IPS-NIHi7 (cell line): Measurements from ENCODE around the gene SLC13A1.
"Not testable (repeated sequence)": the region's sequence is repeated elsewhere in the genome, so short reads cannot be mapped to it uniquely, and the experiment has no call there.

Experiments used
- DNase-seq: peaks from one replicate; pipeline ENCODE4 v3.0.0; 2012; ENCODE audit warnings: mixed read lengths; ENCODE audit errors: extremely low spot score

Gene SLC13A1

DNA sequence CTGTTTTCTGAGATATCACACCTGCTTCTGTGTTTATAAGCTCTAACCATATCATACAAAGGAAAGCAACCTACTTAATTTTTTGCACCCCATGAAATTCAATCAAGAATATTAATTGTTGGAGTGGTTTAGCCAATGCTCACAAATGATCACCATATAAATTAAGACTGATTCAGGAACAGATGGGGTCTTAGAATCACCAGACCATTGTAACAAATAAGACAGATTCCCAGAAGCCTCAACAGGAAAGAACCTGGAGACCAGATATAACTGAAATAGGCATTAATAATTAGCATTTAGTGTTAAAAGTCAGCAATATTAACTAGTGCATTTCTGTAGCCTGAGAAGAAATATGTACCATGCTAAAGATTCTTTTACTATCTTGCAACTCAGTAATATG is 73.6 kb downstream of the SLC13A1 start:
- DNase-seq: no peak

DNA sequence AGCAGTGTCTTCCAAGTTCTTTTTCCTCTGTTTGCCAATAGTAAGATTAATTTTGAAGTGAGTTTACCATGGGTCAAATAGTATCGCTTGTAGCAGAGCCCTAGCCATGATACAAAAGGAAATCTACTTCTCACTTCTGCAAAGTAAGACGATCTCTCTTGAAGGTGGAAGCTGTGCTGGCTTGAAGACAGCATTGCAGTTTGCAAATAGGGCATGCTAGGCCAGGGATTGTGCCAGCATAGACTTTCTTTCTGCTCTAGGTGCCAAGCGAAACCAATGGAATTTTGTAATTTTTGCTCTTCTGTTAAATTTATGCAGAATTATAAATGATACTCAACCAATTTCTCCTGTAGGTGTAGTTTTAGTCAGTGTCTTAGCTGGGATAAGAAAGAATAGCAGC is 74.5 kb downstream of the SLC13A1 start:
- DNase-seq: no peak

DNA sequence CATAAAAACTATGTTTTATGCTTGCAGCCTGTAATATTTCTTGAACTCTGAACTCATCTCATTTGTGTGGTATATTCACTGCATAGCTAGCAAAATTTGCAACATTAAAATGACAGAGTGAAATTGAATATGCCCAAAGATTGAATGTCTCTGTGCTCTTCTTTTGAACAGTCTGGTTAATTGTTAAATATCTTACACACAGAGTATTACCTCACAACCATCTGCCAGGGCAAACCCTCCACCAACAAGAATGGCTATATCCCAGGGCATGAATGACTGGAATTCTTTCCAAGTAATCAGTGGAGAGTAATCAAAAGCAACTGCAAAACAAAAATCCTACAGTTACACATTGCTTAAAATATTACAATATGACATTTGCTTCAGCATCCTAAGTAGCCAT is 76.9 kb downstream of the SLC13A1 start:
- no peak for DNase-seq

DNA sequence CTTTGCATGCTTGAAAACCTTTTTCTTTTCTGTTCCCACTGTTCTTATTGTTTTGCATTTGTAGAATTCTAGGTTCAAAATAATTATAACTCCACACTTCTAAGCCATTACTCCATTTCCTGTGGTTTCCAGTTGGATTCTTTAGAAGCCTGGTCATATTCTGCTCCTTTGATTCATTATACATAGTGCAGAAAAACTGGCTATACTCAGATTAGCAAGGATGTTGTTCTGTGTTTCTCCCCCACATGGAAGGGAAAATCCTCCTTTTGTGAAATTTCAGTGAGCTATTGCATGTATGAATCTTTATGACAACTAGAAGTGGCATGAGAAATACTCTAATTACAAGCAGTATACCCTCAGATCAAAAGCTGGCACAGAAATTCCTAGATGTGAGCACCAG is 79.5 kb downstream of the SLC13A1 start:
- no peak for DNase-seq

DNA sequence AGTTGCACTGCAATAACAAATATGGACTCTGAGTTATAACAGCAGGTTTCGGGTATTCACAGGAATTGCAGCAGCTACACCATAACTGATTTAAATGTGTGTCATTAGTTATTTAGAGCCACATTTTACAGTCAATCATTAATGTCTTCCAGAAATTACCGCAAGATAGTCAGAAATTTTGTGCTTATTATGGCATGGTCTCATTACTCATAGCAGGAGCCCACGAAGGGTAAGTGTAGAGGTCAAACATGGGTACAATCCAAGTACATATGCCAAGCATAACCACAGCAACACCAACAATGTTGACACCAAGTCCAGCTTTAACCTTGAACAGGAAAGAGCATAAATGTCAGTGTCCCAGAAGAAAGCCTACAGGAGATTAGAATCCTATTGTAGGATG is 84.4 kb downstream of the SLC13A1 start:
- DNase-seq: no peak

DNA sequence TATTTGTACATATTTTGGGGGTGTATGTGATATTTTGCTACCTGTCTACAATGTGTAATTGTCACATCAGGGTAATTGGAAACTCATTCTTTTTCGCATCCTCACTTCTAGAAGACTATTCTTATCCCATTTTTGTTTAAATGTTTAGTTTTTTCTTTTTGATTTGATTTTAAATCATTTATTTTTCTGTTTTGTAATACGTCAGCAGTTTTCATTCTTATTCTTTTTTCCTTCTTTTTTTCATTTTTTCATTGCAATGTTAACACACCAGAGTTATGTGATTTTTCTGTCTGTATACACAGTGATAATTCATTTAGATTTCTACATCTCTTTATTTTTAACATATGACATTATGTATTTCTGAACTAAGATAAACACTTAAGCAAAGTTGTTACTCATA is 85.5 kb downstream of the SLC13A1 start:
- no peak for DNase-seq

DNA sequence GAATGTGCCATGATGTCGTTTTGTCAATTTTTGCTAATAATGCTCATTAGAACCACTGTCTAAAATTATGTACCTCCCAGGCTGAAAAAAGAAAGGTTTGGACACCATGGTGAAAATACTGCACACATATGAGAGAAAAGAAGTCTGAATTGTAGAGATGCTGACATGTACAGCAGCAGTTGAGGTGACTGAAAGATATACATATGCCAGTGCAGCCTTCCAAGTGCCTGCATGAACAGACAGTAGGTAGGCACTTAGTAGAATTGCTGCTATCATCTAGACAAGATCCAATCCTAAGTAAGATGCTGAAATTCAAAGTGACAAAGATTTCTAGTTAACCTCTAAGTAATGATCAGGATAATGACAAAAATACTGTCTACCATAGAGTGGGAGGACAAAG is 86.9 kb downstream of the SLC13A1 start:
- DNase-seq: no peak

DNA sequence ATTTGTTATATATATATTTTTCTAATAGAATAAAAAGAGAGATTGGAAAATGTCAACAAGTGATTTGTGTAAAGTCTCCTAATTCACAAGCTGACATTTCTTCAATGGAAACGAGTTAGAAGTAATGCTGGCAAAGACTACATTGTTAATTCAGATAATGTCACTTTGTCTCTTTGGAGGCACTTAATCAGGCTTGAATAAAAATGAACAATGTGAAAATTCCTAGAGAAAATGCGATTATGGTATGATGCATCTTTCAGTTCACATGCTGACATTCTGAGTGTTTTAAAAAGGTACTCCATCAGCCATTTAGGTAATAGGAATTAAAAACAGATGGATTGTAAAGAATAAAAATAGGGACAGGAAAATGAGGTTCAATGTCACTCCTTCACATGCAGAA is 100.1 kb downstream of the SLC13A1 start:
- DNase-seq: no peak

DNA sequence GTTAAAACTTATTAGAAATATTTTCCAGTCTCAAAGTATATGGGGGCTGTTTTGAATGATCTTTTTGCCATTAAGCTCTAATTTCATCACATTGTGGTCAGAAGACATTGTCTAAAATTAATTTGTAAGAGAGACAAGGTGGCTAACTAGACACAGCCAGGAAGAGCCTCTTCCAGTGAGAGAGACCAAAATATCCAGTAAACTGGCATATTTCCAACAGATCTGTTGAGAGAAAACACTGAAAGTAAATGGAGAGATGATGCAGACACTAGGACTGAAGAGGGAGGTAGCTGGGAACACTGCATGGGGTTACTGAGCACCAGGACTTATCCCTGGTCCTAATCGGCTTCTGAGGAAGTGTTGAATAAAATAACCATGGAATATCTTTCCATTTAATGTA is 102.8 kb downstream of the SLC13A1 start:
- no peak for DNase-seq

DNA sequence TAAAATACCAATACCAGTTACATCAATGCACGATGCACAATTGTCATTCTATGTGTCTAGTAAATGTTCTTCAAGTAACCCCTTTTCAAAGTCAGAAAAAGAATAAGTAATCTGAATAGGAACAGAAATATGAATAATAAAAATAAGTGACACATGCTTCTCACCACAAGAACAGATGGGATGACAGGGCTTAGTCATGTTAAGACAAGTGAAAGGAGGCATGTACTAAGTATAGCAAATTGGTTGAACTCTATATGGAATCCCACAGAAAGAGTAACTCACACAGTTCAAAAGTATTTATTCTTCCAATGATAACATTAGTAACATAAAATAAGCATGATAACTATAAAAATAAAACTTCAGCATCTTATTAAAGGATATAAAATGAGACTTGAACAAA is 103.3 kb downstream of the SLC13A1 start:
- DNase-seq: no peak

DNA sequence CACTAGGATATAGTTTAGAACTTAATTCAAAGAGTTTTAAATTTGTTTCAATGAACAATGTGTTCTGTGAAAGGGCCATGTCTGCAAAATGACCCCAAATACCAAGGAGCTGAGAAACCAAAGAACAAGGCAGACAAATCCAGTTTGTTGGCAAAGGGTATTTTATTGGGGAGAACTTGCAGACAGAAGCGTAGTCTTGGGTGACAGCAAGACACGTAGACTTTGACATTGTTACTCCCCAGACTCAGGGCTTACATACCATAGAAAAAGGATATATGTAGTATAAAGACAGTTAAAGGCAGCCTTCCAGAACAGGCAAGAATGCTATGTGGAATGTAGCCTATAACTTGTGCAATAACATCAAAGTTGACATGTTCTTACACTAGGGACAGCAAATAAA is 109.3 kb downstream of the SLC13A1 start:
- DNase-seq: no peak

DNA sequence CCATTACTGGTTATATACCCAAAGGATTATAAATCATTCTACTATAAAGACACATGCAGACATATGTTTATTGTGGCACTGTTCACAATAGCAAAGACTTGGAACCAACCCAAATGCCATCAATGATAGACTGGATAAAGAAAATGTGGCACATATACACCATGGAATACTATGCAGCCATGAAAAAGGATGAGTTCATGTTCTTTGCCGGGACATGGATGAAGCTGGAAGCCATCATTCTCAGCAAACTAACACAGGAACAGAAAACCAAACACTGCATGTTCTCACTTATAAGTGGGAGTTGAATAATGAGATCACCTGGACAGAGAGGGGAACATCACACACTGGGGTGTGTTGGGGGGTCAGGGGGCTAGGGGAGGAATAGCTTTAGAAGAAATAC is 112.9 kb downstream of the SLC13A1 start:
- DNase-seq: not testable (repeated sequence)

DNA sequence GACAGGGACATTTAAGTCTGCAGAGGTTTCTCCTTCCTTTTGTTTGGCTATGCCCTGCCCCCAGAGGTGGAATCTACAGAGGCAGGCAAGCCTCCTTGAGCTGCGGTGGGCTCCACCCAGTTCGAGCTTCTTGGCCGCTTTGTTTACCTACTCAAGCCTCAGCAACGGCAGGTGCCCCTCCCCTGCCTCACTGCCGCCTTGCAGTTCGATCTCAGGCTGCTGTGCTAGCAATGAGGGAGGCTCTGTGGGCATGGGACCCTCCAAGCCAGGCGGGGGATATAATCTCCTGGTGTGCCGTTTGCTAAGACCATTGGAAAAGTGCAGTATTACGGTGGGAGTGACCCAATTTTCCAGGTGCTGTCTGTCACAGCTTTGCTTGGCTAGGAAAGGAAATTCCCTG is 114.9 kb downstream of the SLC13A1 start:
- not testable (repeated sequence) for DNase-seq

DNA sequence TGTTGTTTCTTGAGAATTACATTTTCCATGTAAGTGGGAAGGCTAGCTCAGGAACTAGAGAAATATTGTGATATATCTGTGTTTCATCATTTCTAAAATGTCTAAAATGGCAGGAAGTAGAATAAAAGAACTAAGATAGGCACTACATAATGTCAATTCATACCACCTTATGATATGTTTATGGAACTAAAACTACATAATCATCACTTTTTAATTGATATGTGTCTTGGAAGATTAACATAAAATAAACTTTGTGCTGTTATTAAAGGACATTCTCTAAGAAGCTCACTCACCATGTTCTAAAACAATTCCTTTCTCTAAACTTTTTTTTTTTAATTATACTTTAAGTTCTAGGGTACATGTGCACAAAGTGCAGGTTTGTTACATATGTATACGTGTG is 120.7 kb downstream of the SLC13A1 start:
- DNase-seq: no peak

DNA sequence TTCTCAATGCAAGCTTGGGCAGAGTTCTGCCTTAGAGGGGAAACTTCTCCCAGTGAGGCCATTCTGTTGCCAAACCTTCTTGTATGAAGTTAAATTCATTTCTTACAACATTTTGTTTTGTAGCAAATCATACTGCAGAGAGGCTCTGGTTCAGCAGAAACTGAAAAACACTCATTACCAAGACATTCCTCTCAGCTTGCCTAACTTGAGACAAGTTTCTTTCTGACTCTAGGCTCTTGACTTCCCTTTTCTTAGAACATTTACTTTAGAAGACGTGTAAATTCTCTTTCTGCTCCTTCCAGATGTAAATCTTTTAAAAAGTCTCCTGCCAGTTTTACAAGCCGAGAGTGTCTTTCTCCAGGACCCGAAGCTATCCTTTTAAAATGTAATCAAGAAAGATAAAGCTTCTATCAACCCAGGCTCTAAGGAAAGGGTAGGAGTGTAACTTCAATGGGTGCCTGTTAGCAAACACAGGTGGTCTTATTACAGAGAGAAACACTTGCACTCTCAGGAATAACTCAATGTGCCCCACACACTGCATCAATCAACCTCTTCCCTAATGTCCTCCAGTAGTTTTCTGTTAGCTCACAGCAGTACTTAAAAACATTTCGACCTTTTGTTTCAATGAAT is 123.8 kb downstream of the SLC13A1 start:
- DNase-seq: no peak

DNA sequence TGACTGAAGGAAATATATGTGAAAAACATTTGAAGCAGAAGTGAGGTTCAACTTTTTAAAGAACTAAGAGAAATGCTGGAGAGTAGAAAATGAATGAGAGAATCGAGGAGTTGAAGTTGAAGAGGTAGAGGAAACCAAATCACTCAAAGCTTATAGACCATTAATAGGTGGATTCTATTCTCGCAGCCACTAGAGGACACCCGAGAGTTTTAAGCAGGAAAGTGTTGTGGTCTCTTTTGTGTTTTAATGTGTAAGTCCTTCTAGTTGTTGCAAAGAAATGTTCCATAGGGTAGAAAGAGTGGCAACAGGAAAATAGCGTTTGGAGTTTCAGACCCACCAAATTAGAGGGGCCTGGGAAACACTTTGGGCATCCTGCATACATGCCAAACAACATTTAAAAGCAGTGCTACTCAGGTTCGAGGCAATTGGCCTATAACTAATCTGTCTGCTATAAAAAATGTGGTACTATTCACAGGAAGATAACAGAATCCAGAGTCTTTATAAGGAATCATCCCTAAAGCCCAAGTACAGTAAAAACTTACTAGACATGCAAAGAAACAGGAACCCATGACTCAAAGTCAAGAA is 129.0 kb downstream of the SLC13A1 start:
- peak; percentile 41 for DNase-seq

DNA sequence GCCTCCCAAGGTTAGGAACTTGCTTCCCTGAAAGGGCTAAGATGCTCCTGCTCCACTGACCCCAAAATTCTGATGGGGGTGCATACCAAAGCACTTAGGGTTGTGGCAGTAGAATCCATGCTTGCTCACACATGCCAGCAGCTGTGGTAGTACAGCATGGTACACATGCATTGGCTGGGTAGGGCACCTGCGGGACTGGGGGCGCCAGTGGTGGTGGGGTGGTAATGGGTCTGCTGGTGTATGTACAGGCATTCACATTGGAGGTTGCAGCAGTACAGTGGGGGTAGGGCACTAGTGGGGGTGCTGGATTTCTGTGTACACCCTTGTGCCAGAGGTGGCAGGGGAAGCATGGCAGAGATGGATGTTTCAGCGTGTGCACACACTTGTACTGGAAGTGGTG is 132.0 kb downstream of the SLC13A1 start:
- no peak for DNase-seq
